ENCODE results near the gene EPHA8. TPM values are rescaled to one million over a fixed set of nuclear protein-coding genes. Genes with fewer than 3 reads are reported as not detected.

Gene EPHA8
- total RNA-seq, 1 donor from 2014 or later: not detected

DNA sequence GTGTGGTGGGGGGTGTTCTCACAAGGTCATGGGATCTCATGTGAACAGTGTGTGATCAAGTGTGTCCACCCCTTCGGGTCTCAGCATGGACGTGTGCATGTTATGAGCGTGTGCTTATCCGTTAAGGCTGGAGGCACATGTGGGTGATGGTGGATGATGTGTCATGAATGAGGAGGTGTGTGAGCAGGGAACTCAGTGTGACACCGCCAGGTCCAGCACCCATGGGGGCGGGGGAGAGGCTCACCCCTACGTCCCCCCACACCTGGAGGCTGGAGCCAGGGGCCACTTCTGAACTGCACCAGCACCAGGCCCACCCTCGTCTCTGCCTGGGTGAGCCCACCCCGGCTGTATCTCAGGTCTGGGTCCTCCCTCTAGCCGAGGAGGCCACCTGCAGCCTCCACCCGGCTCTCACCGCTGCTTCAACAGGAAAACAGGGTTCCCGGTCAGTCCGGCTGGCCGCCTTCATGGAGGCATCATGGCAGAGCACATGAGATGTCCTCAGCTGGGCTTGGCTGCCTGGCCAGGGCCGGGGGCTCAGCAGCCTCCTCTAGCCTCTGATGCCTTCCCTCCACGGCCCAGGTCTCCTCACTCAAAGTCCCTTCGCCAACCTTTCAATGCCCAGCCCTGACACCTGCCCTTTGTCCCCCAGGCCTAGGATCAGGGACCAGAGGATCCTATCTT is 38.9 kb downstream of the EPHA8 start:
- no peak overlapping the region for H3K27ac ChIP-seq
- H3K27me3 ChIP-seq: no peaks in the 10 kb centered on the region
- no peaks in the 10 kb centered on the region for H3K4me1 ChIP-seq
- TF ChIP-seq, protein P1, sequence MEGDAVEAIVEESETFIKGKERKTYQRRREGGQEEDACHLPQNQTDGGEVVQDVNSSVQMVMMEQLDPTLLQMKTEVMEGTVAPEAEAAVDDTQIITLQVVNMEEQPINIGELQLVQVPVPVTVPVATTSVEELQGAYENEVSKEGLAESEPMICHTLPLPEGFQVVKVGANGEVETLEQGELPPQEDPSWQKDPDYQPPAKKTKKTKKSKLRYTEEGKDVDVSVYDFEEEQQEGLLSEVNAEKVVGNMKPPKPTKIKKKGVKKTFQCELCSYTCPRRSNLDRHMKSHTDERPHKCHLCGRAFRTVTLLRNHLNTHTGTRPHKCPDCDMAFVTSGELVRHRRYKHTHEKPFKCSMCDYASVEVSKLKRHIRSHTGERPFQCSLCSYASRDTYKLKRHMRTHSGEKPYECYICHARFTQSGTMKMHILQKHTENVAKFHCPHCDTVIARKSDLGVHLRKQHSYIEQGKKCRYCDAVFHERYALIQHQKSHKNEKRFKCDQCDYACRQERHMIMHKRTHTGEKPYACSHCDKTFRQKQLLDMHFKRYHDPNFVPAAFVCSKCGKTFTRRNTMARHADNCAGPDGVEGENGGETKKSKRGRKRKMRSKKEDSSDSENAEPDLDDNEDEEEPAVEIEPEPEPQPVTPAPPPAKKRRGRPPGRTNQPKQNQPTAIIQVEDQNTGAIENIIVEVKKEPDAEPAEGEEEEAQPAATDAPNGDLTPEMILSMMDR (IDR thresholded peaks at IDR 0.05): no peak
- TF ChIP-seq POLR2AphosphoS5 (IDR thresholded peaks at IDR 0.05; ENCODE audit: insufficient read depth in 1 of 2, low read depth in 1 of 2): no peak
- TF ChIP-seq POLR2A (IDR thresholded peaks at IDR 0.05): no peak
- intact Hi-C loops (cut with DNase I): no loop called here
- DNase-seq (ENCODE audit: extremely low spot score in 2 of 2): no peak
- no peaks in the 10 kb centered on the region for H3K9me3 ChIP-seq
- H3K4me3 ChIP-seq: no peak overlapping the region
- no peaks in the 10 kb centered on the region for H3K36me3 ChIP-seq

DNA sequence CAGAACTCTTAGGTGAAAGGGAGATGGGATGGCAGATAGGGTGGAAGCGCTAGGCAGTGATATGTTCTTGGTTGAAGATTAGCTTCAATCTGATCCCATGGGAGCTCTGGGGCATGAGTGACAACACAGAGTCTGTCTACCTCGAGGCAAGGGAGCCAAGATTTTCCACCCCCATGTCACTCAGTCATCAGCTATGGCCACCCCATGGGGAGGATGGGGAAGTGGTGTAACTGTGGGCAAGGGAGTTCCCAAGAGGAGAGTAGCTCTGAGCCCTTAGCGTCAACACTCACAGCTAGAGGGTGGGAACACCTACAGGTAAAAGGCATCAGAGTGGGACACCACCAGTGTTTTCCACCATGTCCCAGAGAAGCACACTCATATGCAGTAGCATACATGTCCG is 42.9 kb downstream of the EPHA8 start:
- H3K36me3 ChIP-seq: no peaks in the 10 kb centered on the region
- no peaks in the 10 kb centered on the region for H3K4me1 ChIP-seq
- H3K4me3 ChIP-seq: no peak overlapping the region
- no peak for DNase-seq (ENCODE audit: extremely low spot score in 2 of 2)
- no peaks in the 10 kb centered on the region for H3K27me3 ChIP-seq
- TF ChIP-seq POLR2AphosphoS5 (IDR thresholded peaks at IDR 0.05; ENCODE audit: insufficient read depth in 1 of 2, low read depth in 1 of 2) (no peak), POLR2A (IDR thresholded peaks at IDR 0.05) (no peak)
- TF ChIP-seq, protein P1 (IDR thresholded peaks at IDR 0.05): no peak
- intact Hi-C loops (cut with DNase I): no loop called here
- H3K27ac ChIP-seq: no peak overlapping the region
- no peaks in the 10 kb centered on the region for H3K9me3 ChIP-seq

DNA sequence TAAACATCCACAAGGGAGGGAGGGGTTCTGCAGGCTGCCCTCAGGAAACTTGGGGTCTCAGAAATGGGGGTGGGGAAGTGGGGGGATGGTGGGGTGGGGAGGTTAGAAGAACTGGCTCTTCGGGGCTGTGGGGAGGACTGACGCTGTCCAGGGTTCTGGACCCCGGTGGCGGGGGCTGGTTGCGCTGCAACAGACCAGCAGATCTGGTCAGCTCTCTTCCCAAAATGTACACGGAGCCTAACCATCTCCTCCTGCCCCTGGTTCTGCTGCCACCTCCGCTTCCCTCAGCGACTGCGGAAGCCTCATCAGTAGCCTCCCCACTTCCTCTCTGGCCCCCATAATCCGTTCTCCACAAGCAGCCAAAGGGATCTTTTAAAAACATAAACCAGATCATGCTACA is 43.9 kb downstream of the EPHA8 start:
- H3K27me3 ChIP-seq: no peaks in the 10 kb centered on the region
- no peak for DNase-seq (ENCODE audit: extremely low spot score in 2 of 2)

DNA sequence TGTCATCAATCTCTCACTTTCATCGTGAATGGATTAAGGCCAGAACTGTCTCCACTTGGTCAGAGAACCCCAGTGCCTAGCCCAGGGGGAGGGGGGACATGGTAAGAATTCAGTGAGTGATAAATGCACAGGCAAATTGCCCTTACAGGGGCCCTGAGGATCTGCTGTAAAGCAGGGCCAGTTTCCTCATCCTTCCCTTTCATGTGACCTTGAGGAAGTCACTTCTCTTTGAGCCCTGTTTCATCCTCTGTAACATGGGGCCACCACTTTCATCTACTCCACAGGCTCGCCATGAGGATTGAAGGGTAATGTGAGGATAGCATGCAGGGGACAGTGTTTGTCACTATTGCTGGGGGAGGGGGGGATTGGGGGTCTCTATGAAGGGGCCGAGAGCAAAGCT is 45.1 kb downstream of the EPHA8 start:
- H3K27me3 ChIP-seq: no peaks in the 10 kb centered on the region
- H3K36me3 ChIP-seq: no peaks in the 10 kb centered on the region
- no peak overlapping the region for H3K27ac ChIP-seq
- H3K4me1 ChIP-seq: no peaks in the 10 kb centered on the region
- H3K9me3 ChIP-seq: no peaks in the 10 kb centered on the region
- TF ChIP-seq POLR2A (IDR thresholded peaks at IDR 0.05) (no peak), POLR2AphosphoS5 (IDR thresholded peaks at IDR 0.05; ENCODE audit: insufficient read depth in 1 of 2, low read depth in 1 of 2) (no peak)
- TF ChIP-seq, protein P1 (IDR thresholded peaks at IDR 0.05): no peak
- no peak overlapping the region for H3K4me3 ChIP-seq
- no peak for DNase-seq (ENCODE audit: extremely low spot score in 2 of 2)
- intact Hi-C loops (cut with DNase I): no loop called here

More for the DNA sequence above, 43.9 kb downstream of the EPHA8 start:
- TF ChIP-seq POLR2AphosphoS5 (IDR thresholded peaks at IDR 0.05; ENCODE audit: insufficient read depth in 1 of 2, low read depth in 1 of 2): no peak
- TF ChIP-seq, protein P1 (IDR thresholded peaks at IDR 0.05): no peak
- no peak for TF ChIP-seq POLR2A (IDR thresholded peaks at IDR 0.05)
- H3K4me1 ChIP-seq: no peaks in the 10 kb centered on the region
- no peaks in the 10 kb centered on the region for H3K9me3 ChIP-seq
- no peak overlapping the region for H3K27ac ChIP-seq
- intact Hi-C loops (cut with DNase I): no loop called here
- H3K4me3 ChIP-seq: no peak overlapping the region
- H3K36me3 ChIP-seq: no peaks in the 10 kb centered on the region

DNA sequence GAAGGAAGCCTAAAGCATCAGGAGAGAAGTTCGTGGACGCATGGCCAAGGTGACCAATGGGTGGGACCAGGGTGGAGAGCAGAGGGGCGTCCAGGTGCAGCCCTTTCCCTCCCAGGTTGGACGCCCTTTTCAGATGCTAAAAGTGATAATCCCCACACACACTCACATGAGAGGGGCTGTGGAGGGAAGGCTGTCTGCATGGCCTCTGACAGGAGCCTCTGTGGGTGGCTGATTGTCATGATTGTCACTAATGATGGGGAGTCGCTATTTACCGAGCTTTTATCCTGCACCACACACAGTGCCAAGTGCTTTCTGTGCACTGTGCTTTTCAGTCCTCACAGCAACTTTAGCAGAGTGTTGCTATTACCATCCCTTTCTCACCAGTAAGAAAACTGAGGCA is 46.0 kb downstream of the EPHA8 start:
- Histone ChIP-seq H3K4me1 (no peaks in the 10 kb centered on the region), H3K9me3 (no peaks in the 10 kb centered on the region), H3K27me3 (no peaks in the 10 kb centered on the region), H3K27ac (no peak overlapping the region), H3K4me3 (no peak overlapping the region), H3K36me3 (no peaks in the 10 kb centered on the region)
- TF ChIP-seq, protein P1 (IDR thresholded peaks at IDR 0.05): no peak
- no peak for TF ChIP-seq POLR2AphosphoS5 (IDR thresholded peaks at IDR 0.05; ENCODE audit: insufficient read depth in 1 of 2, low read depth in 1 of 2)
- no peak for TF ChIP-seq POLR2A (IDR thresholded peaks at IDR 0.05)
- no peak for DNase-seq (ENCODE audit: extremely low spot score in 2 of 2)
- intact Hi-C loops (cut with DNase I): no loop called here

All from vagina (tissue), 2 donors.